NCI-H2171 (cell line): Measurements from ENCODE around the gene MAP3K6.
A peak's percentile ranks its signal among the peaks of the same experiment; 100 is the strongest.
"Not testable (repeated sequence)": the region's sequence is repeated elsewhere in the genome, so short reads cannot be mapped to it uniquely, and the experiment has no call there.

Source experiments
- DNase-seq: peaks from one replicate; lab custom pipeline; 2025; lab: John Stamatoyannopoulos, UW

The MAP3K6 gene

GRCh38 chr1:27397749-27398148, 31.0 kb upstream of the MAP3K6 start:
- no peak for DNase-seq

GRCh38 chr1:27397110-27397509, 30.3 kb upstream of the MAP3K6 start:
- DNase-seq, result no peak

GRCh38 chr1:27395441-27396195, 28.9 kb upstream of the MAP3K6 start:
- DNase-seq, result peak; percentile 87

- DNase-seq, result no peak
Observed at GRCh38 chr1:27394925-27395324, 28.2 kb upstream of the MAP3K6 start.

GRCh38 chr1:27394282-27394658, 27.5 kb upstream of the MAP3K6 start:
- DNase-seq, result no peak

GRCh38 chr1:27393641-27394281, 27.0 kb upstream of the MAP3K6 start:
- DNase-seq, result no peak

- no peak for DNase-seq
Observed at GRCh38 chr1:27392778-27393635, 26.2 kb upstream of the MAP3K6 start.

GRCh38 chr1:27392096-27392777, 25.5 kb upstream of the MAP3K6 start, which contains the start of gene GPR3:
GPR3 (plus strand) TSS chr1:27392622; CDS start chr1:27393799, 1,177 bp downstream.
- peak; percentile 92 for DNase-seq

- DNase-seq, result no peak
Observed at GRCh38 chr1:27391511-27392095, 24.8 kb upstream of the MAP3K6 start.

- DNase-seq, result peak; percentile 60
Observed at GRCh38 chr1:27388337-27389005, 21.7 kb upstream of the MAP3K6 start.

GRCh38 chr1:27384797-27385196, 18.0 kb upstream of the MAP3K6 start:
- not testable (repeated sequence) for DNase-seq

- DNase-seq, result no peak
Observed at GRCh38 chr1:27383661-27384060, 16.9 kb upstream of the MAP3K6 start.

GRCh38 chr1:27383039-27383605, 16.4 kb upstream of the MAP3K6 start, which contains the start of gene CD164L2:
CD164L2 (minus strand) TSS chr1:27383333; CDS start chr1:27383239, 94 bp downstream.
- DNase-seq, result peak; percentile 22

GRCh38 chr1:27381969-27382762, 15.4 kb upstream of the MAP3K6 start:
- no peak for DNase-seq

GRCh38 chr1:27380766-27381733, 14.3 kb upstream of the MAP3K6 start:
- DNase-seq, result no peak

GRCh38 chr1:27380224-27380623, 13.5 kb upstream of the MAP3K6 start:
- no peak for DNase-seq

GRCh38 chr1:27379564-27380122, 12.9 kb upstream of the MAP3K6 start:
- no peak for DNase-seq
